Measurements from ENCODE around the gene SFRP5. TPM values are rescaled to one million over a fixed set of nuclear protein-coding genes. Genes with fewer than 3 reads are reported as not detected.

SFRP5 gene
- total and polyA plus RNA-seq, 2 donors (not counting 1 experiment from before 2014, with no cell fraction given), result not detected

GRCh38 chr10:97752956-97753355 is 18.8 kb downstream of the SFRP5 start:
- Histone ChIP-seq H3K36me3 (replicated peaks in 1 of 2; ENCODE audit: control extremely low read depth in 1 of 2, control insufficient read depth in 1 of 2, extremely low read depth in 1 of 2, insufficient read depth in 2 of 2, low read length in 1 of 2) (peaks cover 0 to 97% of the 10 kb centered on the region in 2 experiments), H3K4me2 (replicated peaks; ENCODE audit: low read depth, low read length, poor library complexity, severe bottlenecking) (no peak overlapping the region), H3K27ac (ENCODE audit: low read length in 2 of 2) (no peak overlapping the region), H2AFZ (ENCODE audit: insufficient read depth, low read depth, low read length, poor library complexity, severe bottlenecking) (no peak overlapping the region), H3K79me2 (ENCODE audit: control insufficient read depth, insufficient read depth, low read length) (peaks cover 2% of the 10 kb centered on the region), H4K20me1 (ENCODE audit: control insufficient read depth, insufficient read depth, low read length, poor library complexity, severe bottlenecking) (peaks cover 33% of the 10 kb centered on the region), H3K4me3 (ENCODE audit: control extremely low read depth in 1 of 5, extremely low read depth in 1 of 5, insufficient read depth in 1 of 5, low read depth in 2 of 5, low read length in 4 of 5) (no peak overlapping the region), H3K27me3 (replicated peaks in 1 of 4; ENCODE audit: control extremely low read depth in 1 of 4, control insufficient read depth in 3 of 4, insufficient read depth in 4 of 4, low read length in 3 of 4) (no peaks in the 10 kb centered on the region), H3K9me3 (ENCODE audit: control extremely low read depth in 1 of 3, control insufficient read depth in 2 of 3, insufficient read depth in 1 of 3, low read length in 2 of 3) (no peaks in the 10 kb centered on the region), H3K4me1 (ENCODE audit: control insufficient read depth in 2 of 2, insufficient read depth in 2 of 2, low read length in 2 of 2) (no peaks in the 10 kb centered on the region), H3K9ac (ENCODE audit: low read length) (no peak overlapping the region)
- intact Hi-C loops (cut with micrococcal nuclease), result no loop called here
- DNase-seq, result no peak
- Mint-ChIP-seq H3K9me3 (ENCODE audit: insufficient read depth) (no peaks in the 10 kb centered on the region), H3K27ac (peak overlapping the region; percentile 6), H3K4me3 (no peak overlapping the region), H3K4me1 (no peaks in the 10 kb centered on the region), H3K27me3 (no peaks in the 10 kb centered on the region)
- ChIA-PET POLR2A (no interaction called here), CTCF (interaction anchor here (0.9 kb wide), 1 partner anchor 77 kb away, joined by 4 read pairs; no protein-coding TSS in a partner anchor)
- no peak for ATAC-seq (ENCODE audit: low read depth)
- no peak for TF ChIP-seq CTCF (IDR thresholded peaks at IDR 0.05)
- WGBS (ENCODE audit: insufficient coverage), result 99% methylated on average over 17 of the region's 18 CpGs

- H2AFZ ChIP-seq (ENCODE audit: insufficient read depth, low read depth, low read length, poor library complexity, severe bottlenecking), result no peak overlapping the region
- no peaks in the 10 kb centered on the region for H3K27me3 Mint-ChIP-seq
- peaks cover 0 to 92% of the 10 kb centered on the region in 2 experiments for H3K36me3 ChIP-seq (replicated peaks in 1 of 2; ENCODE audit: control extremely low read depth in 1 of 2, control insufficient read depth in 1 of 2, extremely low read depth in 1 of 2, insufficient read depth in 2 of 2, low read length in 1 of 2)
- 94% methylated on average over 8 of the region's 10 CpGs for WGBS (ENCODE audit: insufficient coverage)
- intact Hi-C loops (cut with micrococcal nuclease), result no loop called here
- DNase-seq (no peak), ATAC-seq (ENCODE audit: low read depth) (no peak)
- peaks cover 25% of the 10 kb centered on the region for H3K79me2 ChIP-seq (ENCODE audit: control insufficient read depth, insufficient read depth, low read length)
- no peak overlapping the region for H3K27ac Mint-ChIP-seq
- TF ChIP-seq EZH2 (IDR thresholded peaks at IDR 0.05; ENCODE audit: borderline replicate concordance, insufficient read depth, low read depth, low read length, poor library complexity, severe bottlenecking), result no peak
- TF ChIP-seq CTCF (IDR thresholded peaks at IDR 0.05), result no peak
- no peak overlapping the region for H3K9ac ChIP-seq (ENCODE audit: low read length)
- no peaks in the 10 kb centered on the region for H3K9me3 Mint-ChIP-seq (ENCODE audit: insufficient read depth)
- ChIA-PET CTCF (interaction anchor here (0.7 kb wide), 1 partner anchor 36 kb away, joined by 3 read pairs; no protein-coding TSS in a partner anchor), POLR2A (no interaction called here)
- peaks cover 6% of the 10 kb centered on the region for H3K4me1 Mint-ChIP-seq
- no peaks in the 10 kb centered on the region for H3K9me3 ChIP-seq (ENCODE audit: control extremely low read depth in 1 of 3, control insufficient read depth in 2 of 3, insufficient read depth in 1 of 3, low read length in 2 of 3)
- no peak overlapping the region for H3K4me3 Mint-ChIP-seq
- H3K4me2 ChIP-seq (replicated peaks; ENCODE audit: low read depth, low read length, poor library complexity, severe bottlenecking), result no peak overlapping the region
- H3K4me1 ChIP-seq (ENCODE audit: control insufficient read depth in 2 of 2, insufficient read depth in 2 of 2, low read length in 2 of 2), result no peaks in the 10 kb centered on the region
- H3K27me3 ChIP-seq (replicated peaks in 1 of 4; ENCODE audit: control extremely low read depth in 1 of 4, control insufficient read depth in 3 of 4, insufficient read depth in 4 of 4, low read length in 3 of 4), result no peaks in the 10 kb centered on the region
- H3K27ac ChIP-seq (ENCODE audit: low read length in 2 of 2), result no peak overlapping the region
- peaks cover 48% of the 10 kb centered on the region for H4K20me1 ChIP-seq (ENCODE audit: control insufficient read depth, insufficient read depth, low read length, poor library complexity, severe bottlenecking)
- no peak overlapping the region for H3K4me3 ChIP-seq (ENCODE audit: control extremely low read depth in 1 of 5, extremely low read depth in 1 of 5, insufficient read depth in 1 of 5, low read depth in 2 of 5, low read length in 4 of 5)
Observed at GRCh38 chr10:97748116-97748515, 23.7 kb downstream of the SFRP5 start.
